ENCODE results near the gene TRPM3. TPM values are rescaled to one million over a fixed set of nuclear protein-coding genes. Genes with fewer than 3 reads are reported as not detected.

Gene TRPM3
- total RNA-seq (2016; rRNA removed; fragmentation: Illumina TruSeq; extraction: Trizol) (not detected in 2 replicates), polyA plus RNA-seq (2011; rRNA removed) (under 0.01 TPM in 1 of 2 replicates, not detected in the other), polyA minus RNA-seq (2011; rRNA and poly(A)+ RNA removed; ENCODE audit: low replicate concordance) (not detected in 2 replicates), Bru-seq, nascent RNA (percentile 18 among the genes with signal in this experiment), BruChase-seq, experiment 1, labeled RNA remaining after a 6-hour chase (percentile 17 among the genes with signal in this experiment), BruChase-seq, experiment 2, labeled RNA remaining after a 2-hour chase (percentile 23 among the genes with signal in this experiment)
- not detected in 2 replicates for total RNA-seq (2016; cell fraction: cytosol; rRNA removed; fragmentation: Illumina TruSeq; extraction: Trizol; ENCODE audit: low read depth)
- total RNA-seq (2016; cell fraction: insoluble cytoplasmic fraction; rRNA removed; fragmentation: Illumina TruSeq; extraction: Trizol) = 0.04 TPM in 1 of 2 replicates, not detected in the other
- not detected in 2 replicates for total RNA-seq (2016; cell fraction: membrane; rRNA removed; fragmentation: Illumina TruSeq; extraction: Trizol)
- total RNA-seq (2016; cell fraction: nucleus; rRNA removed; fragmentation: Illumina TruSeq; extraction: Trizol) = not detected in 2 replicates
- not detected in 2 replicates for polyA plus RNA-seq (2011; cell fraction: cytosol; rRNA removed)
- polyA plus RNA-seq (2011; cell fraction: nucleus; rRNA removed) = 0.03 and 0.05 TPM in 2 replicates
- polyA plus RNA-seq (2012) = not detected in 2 replicates
- not detected in 2 replicates for polyA plus RNA-seq (2016; cell fraction: cytosol; fragmentation: Illumina TruSeq; extraction: Trizol; ENCODE audit: low read depth)
- not detected in 2 replicates for polyA plus RNA-seq (2016; cell fraction: insoluble cytoplasmic fraction; fragmentation: Illumina TruSeq; extraction: Trizol; ENCODE audit: low read depth)
- polyA plus RNA-seq (2016; cell fraction: membrane; fragmentation: Illumina TruSeq; extraction: Trizol; ENCODE audit: low read depth) = not detected in 2 replicates
- polyA plus RNA-seq (2016; cell fraction: nucleus; fragmentation: Illumina TruSeq; extraction: Trizol; ENCODE audit: insufficient read depth, low read depth) = not detected in 2 replicates
- polyA minus RNA-seq (2011; cell fraction: cytosol; rRNA and poly(A)+ RNA removed) = not detected in 2 replicates
- 0.52 and 0.62 TPM in 2 replicates for polyA minus RNA-seq (2011; cell fraction: nucleus; rRNA and poly(A)+ RNA removed)
- long read RNA-seq, experiment 1 = 0 reads
- long read RNA-seq, experiment 2 = 0 reads

- in situ Hi-C loops (cut with HindIII; ENCODE audit: extremely low pct_ligation_motif_present, low pct_unique_long_range_greater_than_20kb) = no loop called here
- WGBS (ENCODE audit: low lambda C conversion rate) = 29% methylated on average over 13 of the region's 19 CpGs
- H3K9ac ChIP-seq (ENCODE audit: insufficient read depth, low read depth, low read length) = no peak within 1 kb of the TSS
- TF ChIP-seq DZIP1 (CRISPR knock-in tag; IDR thresholded peaks at IDR 0.05) (no peak), PLSCR1 (CRISPR knock-in tag; IDR thresholded peaks at IDR 0.05; ENCODE audit: borderline replicate concordance) (no peak), SETDB1 (CRISPR knock-in tag; IDR thresholded peaks at IDR 0.05; ENCODE audit: borderline replicate concordance) (no peak), SNAPC5 (CRISPR knock-in tag; IDR thresholded peaks at IDR 0.05; ENCODE audit: borderline replicate concordance) (no peak), ISX (CRISPR knock-in tag; conservative IDR thresholded peaks at IDR 0.05) (no peak), ZFP36 (IDR thresholded peaks at IDR 0.05; ENCODE audit: borderline replicate concordance, low read depth, low read length, partially characterized antibody) (no peak), RFXAP (CRISPR knock-in tag; IDR thresholded peaks at IDR 0.05; ENCODE audit: borderline replicate concordance) (no peak), TAF1 (CRISPR knock-in tag; IDR thresholded peaks at IDR 0.05) (no peak), CBFB (CRISPR knock-in tag; IDR thresholded peaks at IDR 0.05) (no peak), NFYB (CRISPR knock-in tag; IDR thresholded peaks at IDR 0.05) (no peak), GLI4 (CRISPR knock-in tag; IDR thresholded peaks at IDR 0.05; ENCODE audit: borderline replicate concordance) (no peak), TBL1XR1 (IDR thresholded peaks at IDR 0.05; ENCODE audit: borderline replicate concordance, low read length, partially characterized antibody) (no peak), GTF2F1 (IDR thresholded peaks at IDR 0.05; ENCODE audit: low read length) (no peak), ZNF251 (CRISPR knock-in tag; IDR thresholded peaks at IDR 0.05) (no peak), HOXD1 (CRISPR knock-in tag; IDR thresholded peaks at IDR 0.05) (no peak), ESRRA (CRISPR knock-in tag; IDR thresholded peaks at IDR 0.05; ENCODE audit: low read depth) (no peak)
Observed at GRCh38 chr9:71121275-71122021, at the start of gene TRPM3. Gene TRPM3 (minus strand): TSS chr9:71121621. CDS start chr9:71121354, 267 bp downstream.

More at GRCh38 chr9:71121275-71122021, at the start of gene TRPM3:
- H4K20me1 ChIP-seq (ENCODE audit: insufficient read depth, low read length) = no peaks in the 10 kb centered on the region
- intact Hi-C loops (cut with micrococcal nuclease; ENCODE audit: unreplicated experiment) = no loop called here
- no peaks in the 10 kb centered on the region for H3K27me3 ChIP-seq (ENCODE audit: control insufficient read depth in 1 of 2, insufficient read depth in 2 of 2, low read length in 2 of 2)
- no peaks in the 10 kb centered on the region for H3K36me3 ChIP-seq (replicated peaks in 1 of 2; ENCODE audit: control insufficient read depth in 1 of 2, insufficient read depth in 2 of 2, low read length in 2 of 2)
- H3K27ac ChIP-seq (ENCODE audit: extremely low read length, insufficient read depth, low read length) = no peak within 1 kb of the TSS
- H3K4me2 ChIP-seq (ENCODE audit: low read depth, low read length) = no peak within 1 kb of the TSS
- no peak within 1 kb of the TSS for H2AFZ ChIP-seq (ENCODE audit: low read length)
- POLR2A ChIA-PET = no interaction called here
- no peak for FAIRE-seq
- no peaks in the 10 kb centered on the region for H3K79me2 ChIP-seq (ENCODE audit: insufficient read depth, low read length)
- H3K9me3 ChIP-seq (ENCODE audit: low read length) = no peaks in the 10 kb centered on the region
- no peak for ATAC-seq
- no peaks in the 10 kb centered on the region for H3K4me1 ChIP-seq (ENCODE audit: insufficient read depth, low read length)
- BruUV-seq (replicated peaks) = no TSS peak
- H3K4me3 ChIP-seq (replicated peaks in 1 of 3; ENCODE audit: insufficient read depth in 1 of 3, low read depth in 2 of 3, low read length in 3 of 3) = no peak within 1 kb of the TSS
- CTCF ChIA-PET (ENCODE audit: low intra/inter-chr PET ratio, low total read pairs) = no interaction called here
- DNase-seq (ENCODE audit: low spot score) = no peak

Measured in HepG2 (cell line).